ENCODE measurements around the gene MLYCD.

GRCh38 chr16:83915491-83915890 lies 16.6 kb downstream of the MLYCD start:
- TF ChIP-seq CTCF (IDR thresholded peaks at IDR 0.05) (no peak), POLR2A (IDR thresholded peaks at IDR 0.05) (no peak)

Data from body of pancreas (tissue), 4 donors.